GM12873 (cell line): Measurements from ENCODE around the gene TCF4.

Source experiments
- TF ChIP-seq, protein P1 (sequence below): IDR thresholded peaks from 2 replicates; pipeline ENCODE4 v1.5.1; 2012; ENCODE audit warnings: low read depth, mild to moderate bottlenecking, moderate library complexity, low read length, control low read depth; ENCODE audit not compliant: insufficient read depth; ENCODE audit errors: missing control alignments

TCF4 gene

DNA sequence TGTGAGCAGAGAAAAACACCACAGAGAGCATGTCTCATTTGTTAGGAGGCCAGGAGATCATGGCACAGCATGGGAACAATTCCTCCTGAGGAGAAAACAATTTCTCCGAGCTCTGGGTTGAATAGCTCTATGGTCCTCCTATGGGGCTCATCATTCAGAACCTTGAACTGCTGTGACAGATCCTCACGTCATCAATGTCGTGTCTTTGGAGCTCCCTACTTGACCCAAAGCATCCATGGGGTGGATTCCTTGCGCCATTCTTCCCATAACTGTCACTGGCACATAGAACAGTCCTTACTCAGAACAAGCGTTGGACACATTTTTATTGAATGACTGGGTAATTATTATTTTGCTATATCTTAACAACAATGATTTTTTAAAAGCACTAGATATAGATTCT, 15.8 kb upstream of the TCF4 start:
- TF ChIP-seq, protein P1, sequence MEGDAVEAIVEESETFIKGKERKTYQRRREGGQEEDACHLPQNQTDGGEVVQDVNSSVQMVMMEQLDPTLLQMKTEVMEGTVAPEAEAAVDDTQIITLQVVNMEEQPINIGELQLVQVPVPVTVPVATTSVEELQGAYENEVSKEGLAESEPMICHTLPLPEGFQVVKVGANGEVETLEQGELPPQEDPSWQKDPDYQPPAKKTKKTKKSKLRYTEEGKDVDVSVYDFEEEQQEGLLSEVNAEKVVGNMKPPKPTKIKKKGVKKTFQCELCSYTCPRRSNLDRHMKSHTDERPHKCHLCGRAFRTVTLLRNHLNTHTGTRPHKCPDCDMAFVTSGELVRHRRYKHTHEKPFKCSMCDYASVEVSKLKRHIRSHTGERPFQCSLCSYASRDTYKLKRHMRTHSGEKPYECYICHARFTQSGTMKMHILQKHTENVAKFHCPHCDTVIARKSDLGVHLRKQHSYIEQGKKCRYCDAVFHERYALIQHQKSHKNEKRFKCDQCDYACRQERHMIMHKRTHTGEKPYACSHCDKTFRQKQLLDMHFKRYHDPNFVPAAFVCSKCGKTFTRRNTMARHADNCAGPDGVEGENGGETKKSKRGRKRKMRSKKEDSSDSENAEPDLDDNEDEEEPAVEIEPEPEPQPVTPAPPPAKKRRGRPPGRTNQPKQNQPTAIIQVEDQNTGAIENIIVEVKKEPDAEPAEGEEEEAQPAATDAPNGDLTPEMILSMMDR: no peak

DNA sequence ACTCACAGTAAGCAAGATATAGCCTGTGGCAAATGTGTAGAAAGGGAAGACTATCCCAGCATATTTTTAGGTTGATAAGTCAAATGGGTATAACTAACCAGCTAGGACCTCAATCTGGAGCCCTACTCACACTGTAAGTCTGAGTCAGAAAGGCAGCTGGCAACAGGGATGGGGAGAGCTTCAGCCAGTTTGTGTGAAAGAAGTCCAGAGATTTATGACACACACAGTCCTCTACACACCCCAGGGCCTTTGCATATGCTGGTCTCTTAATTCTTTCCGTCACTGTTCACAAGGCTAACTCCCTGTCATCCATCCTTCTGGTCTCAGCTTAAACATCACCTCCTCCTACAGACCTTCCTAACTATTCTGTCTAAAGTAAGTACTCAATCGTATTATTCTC, 5.9 kb upstream of the TCF4 start:
- TF ChIP-seq, protein P1: no peak

DNA sequence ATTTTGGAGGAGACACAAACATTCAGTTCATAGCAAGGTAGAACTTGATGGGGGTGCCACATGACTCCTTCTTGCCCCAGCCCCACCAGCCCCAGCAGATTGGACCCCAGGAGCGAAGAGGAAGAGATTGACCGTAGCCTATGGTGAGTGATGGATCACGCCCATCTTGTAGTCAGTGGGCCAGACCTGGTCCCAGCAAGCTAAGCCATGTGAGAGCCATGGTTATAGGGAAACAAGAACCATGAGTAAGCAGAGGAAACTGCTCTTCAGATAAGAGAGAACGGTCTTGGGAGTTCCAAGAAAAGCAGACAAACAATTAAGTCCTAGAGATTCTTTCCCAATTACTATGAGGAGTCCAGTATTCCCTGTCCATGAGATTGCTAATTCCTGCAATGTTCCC, 4.6 kb upstream of the TCF4 start:
- TF ChIP-seq, protein P1: no peak

DNA sequence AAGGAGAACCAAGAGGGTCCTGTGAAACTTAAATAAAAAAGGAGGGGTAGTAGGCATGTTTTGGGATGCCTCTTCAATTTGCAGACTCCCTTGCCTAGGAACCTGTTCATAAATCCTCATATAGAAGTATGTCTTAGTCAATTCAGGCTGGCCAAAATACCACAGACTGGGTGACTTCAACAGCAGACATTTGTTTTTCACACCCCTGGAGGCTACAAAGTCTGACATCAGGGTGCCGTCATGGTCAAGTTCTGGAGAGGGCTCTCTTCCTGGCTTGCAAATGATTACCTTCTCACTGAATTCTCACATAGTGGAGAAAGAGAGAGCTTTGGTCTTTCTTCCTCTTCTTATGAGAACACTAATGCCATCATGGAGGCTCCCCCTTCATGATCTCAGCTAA, 4.1 kb upstream of the TCF4 start:
- TF ChIP-seq, protein P1: no peak

DNA sequence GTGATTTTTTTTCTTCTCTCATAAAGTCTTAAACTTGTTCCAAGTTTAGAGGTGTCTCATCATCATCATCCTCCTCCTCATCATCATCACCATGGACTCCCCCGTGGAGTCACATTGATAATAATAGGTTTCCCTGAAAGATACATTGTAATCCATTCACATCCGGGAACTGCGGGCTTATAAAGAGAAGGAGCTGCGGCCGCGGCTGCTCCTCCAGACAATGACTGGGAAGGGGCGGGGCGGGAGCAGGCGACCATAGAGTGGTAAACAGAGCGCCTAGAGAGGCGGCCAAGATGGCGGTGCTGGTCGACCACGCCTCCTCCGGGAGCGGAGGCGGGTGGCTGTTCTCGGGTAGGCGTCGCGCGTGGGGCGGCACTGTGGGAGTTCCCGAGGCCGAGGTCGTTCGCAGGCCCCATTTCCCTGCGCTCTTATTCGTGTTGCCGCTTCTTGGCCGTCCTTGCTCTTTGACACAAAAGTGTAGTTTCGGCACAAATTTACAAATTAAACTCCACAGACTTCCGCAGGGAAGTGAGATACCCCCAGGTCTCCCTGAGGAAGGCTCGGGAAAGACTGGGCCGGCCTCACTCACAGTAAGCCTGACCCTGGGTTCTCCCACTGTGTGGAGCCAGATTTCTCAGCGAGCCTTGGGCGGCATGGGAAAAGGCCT, 1.8 kb upstream of the TCF4 start:
- TF ChIP-seq, protein P1: no peak

DNA sequence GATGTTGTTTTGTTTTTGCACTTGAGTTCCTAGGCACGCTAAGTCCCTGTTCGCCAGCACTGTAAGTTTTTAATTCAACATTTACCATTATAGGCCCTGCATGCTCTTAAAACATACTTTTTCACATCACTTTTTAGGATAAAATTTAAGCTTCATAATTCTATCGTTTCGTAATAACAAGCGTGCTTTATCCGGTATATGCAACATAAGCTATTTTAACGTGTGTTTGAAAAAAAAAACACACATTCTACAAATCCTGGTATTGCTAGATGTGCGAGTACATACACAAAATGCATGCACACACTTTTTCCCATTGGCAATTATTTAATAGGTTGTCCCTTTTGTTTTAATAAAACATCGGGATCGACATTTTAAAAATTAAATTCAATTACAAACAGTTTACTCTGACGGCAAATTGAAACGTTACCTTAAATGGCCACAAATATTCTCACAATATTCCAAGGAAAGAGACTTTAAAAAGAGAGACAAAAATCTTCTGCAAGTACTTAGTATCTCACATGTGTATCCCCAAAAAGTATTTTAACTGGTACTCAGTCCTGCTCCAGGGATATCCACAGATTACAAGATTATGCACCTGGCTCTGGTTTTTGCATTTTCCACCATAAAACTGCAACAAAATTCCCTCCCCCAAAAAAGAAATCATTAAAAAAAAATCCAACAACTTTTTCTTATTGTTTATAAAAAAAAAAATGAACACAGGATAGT, 1.0 kb upstream of the TCF4 start:
- TF ChIP-seq, protein P1: no peak

DNA sequence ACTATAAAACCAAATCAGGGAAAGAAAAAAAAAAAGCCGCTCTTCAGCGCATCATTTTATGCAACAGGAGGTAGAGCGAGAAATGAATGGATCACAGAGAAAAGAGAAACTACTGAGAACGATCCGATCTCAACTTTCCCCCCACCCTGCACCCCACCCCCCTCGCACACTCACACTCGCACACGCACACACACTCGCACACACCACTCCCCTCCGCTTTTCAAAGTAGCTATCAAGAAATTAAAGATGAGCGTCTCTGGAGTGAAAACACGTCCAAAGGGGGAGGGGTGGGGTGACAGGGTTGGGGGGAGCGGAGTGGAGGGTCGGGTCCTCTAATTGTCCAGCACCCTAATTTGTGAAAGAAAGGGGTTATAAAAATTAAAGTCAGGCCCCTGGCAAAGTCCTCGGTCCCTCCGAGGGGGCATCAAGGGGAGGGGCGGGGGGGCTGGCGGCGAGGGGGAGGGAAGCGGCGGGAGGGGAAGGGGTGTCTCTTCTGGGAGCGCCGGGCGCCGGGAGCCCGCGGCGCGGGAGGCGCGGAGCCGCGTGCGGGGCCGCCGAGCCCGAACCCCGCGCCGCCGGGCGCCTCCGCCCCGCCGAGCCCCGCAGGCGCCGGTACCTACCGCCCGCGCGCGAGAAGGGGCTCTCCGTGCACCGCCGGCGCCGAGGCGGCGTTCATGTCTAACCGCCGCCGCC, 428 bp downstream of the TCF4 start:
- TF ChIP-seq, protein P1: no peak
